ENCODE results near the gene DOCK9. TPM values are rescaled to one million over a fixed set of nuclear protein-coding genes. Genes with fewer than 3 reads are reported as not detected.

Gene DOCK9
- total RNA-seq, 2 experiments from 2014 or later, result 92.4 to 100 TPM

GRCh38 chr13:98839856-98840769 is 137.8 kb downstream of the DOCK9 start:
- peaks cover 14% of the 10 kb centered on the region for H3K36me3 Mint-ChIP-seq (ENCODE audit: low read depth)
- H3K27me3 Mint-ChIP-seq (ENCODE audit: low read depth), result no peaks in the 10 kb centered on the region
- DNase-seq (peak; percentile 53), ATAC-seq (peak; percentile 89)
- no peak overlapping the region for H3K27ac Mint-ChIP-seq
- H3K9me3 Mint-ChIP-seq (ENCODE audit: insufficient read depth), result no peaks in the 10 kb centered on the region
- CTCF ChIA-PET, result interaction anchor here (0.8 to 4.8 kb wide), 19 partner anchors 7 to 426 kb away, joined by 3 to 34 read pairs (median 4); no protein-coding TSS in a partner anchor
- POLR2A ChIA-PET, result no interaction called here
- no peak overlapping the region for H3K4me3 Mint-ChIP-seq
- H3K4me1 Mint-ChIP-seq (ENCODE audit: low read depth), result no peaks in the 10 kb centered on the region

- Mint-ChIP-seq H3K27me3 (ENCODE audit: low read depth) (no peaks in the 10 kb centered on the region), H3K27ac (no peak overlapping the region), H3K9me3 (ENCODE audit: insufficient read depth) (no peaks in the 10 kb centered on the region), H3K36me3 (ENCODE audit: low read depth) (peaks cover 10% of the 10 kb centered on the region), H3K4me1 (ENCODE audit: low read depth) (no peaks in the 10 kb centered on the region), H3K4me3 (no peak overlapping the region)
- DNase-seq (no peak), ATAC-seq (no peak)
- ChIA-PET CTCF (interaction anchor here (1.0 to 4.8 kb wide), 5 partner anchors 8 to 156 kb away, joined by 3 to 34 read pairs (median 4); no protein-coding TSS in a partner anchor), POLR2A (no interaction called here)
These were observed 139.1 kb downstream of the DOCK9 start for GRCh38 chr13:98838776-98839175.

GRCh38 chr13:98837896-98838295 is 140.0 kb downstream of the DOCK9 start:
- Mint-ChIP-seq H3K4me1 (ENCODE audit: low read depth) (no peaks in the 10 kb centered on the region), H3K9me3 (ENCODE audit: insufficient read depth) (no peaks in the 10 kb centered on the region), H3K27me3 (ENCODE audit: low read depth) (no peaks in the 10 kb centered on the region), H3K27ac (no peak overlapping the region), H3K4me3 (no peak overlapping the region), H3K36me3 (ENCODE audit: low read depth) (peaks cover 11% of the 10 kb centered on the region)
- ChIA-PET POLR2A (no interaction called here), CTCF (interaction anchor here (1.0 to 4.8 kb wide), 3 partner anchors 8 to 14 kb away, joined by 3 to 34 read pairs (median 4); no protein-coding TSS in a partner anchor)
- ATAC-seq, result no peak
- DNase-seq, result no peak

GRCh38 chr13:98835156-98835555 is 142.7 kb downstream of the DOCK9 start:
- ATAC-seq (no peak), DNase-seq (no peak)
- CTCF ChIA-PET, result interaction anchor here (1.3 to 4.6 kb wide), 2 partner anchors 7 to 11 kb away, joined by 3 to 26 read pairs; no protein-coding TSS in a partner anchor
- Mint-ChIP-seq H3K36me3 (ENCODE audit: low read depth) (peaks cover 21% of the 10 kb centered on the region), H3K4me3 (no peak overlapping the region), H3K9me3 (ENCODE audit: insufficient read depth) (no peaks in the 10 kb centered on the region), H3K4me1 (ENCODE audit: low read depth) (no peaks in the 10 kb centered on the region), H3K27ac (no peak overlapping the region), H3K27me3 (ENCODE audit: low read depth) (no peaks in the 10 kb centered on the region)
- POLR2A ChIA-PET, result no interaction called here

GRCh38 chr13:98834254-98834960 is 143.5 kb downstream of the DOCK9 start:
- Mint-ChIP-seq H3K9me3 (ENCODE audit: insufficient read depth) (no peaks in the 10 kb centered on the region), H3K36me3 (ENCODE audit: low read depth) (peaks cover 27% of the 10 kb centered on the region), H3K4me3 (no peak overlapping the region), H3K27ac (no peak overlapping the region), H3K27me3 (ENCODE audit: low read depth) (no peaks in the 10 kb centered on the region), H3K4me1 (ENCODE audit: low read depth) (no peaks in the 10 kb centered on the region)
- no peak for ATAC-seq
- no peak for DNase-seq
- POLR2A ChIA-PET, result no interaction called here
- CTCF ChIA-PET, result interaction anchor here (1.3 to 4.6 kb wide), 2 partner anchors 8 to 11 kb away, joined by 3 to 26 read pairs; no protein-coding TSS in a partner anchor

GRCh38 chr13:98831236-98831635 is 146.6 kb downstream of the DOCK9 start:
- no peaks in the 10 kb centered on the region for H3K27me3 Mint-ChIP-seq (ENCODE audit: low read depth)
- peaks cover 12% of the 10 kb centered on the region for H3K4me1 Mint-ChIP-seq (ENCODE audit: low read depth)
- ChIA-PET CTCF (interaction anchor here (4.6 kb wide), 1 partner anchor 11 kb away, joined by 26 read pairs; no protein-coding TSS in a partner anchor), POLR2A (no interaction called here)
- DNase-seq, result no peak
- H3K4me3 Mint-ChIP-seq, result no peak overlapping the region
- H3K27ac Mint-ChIP-seq, result no peak overlapping the region
- H3K36me3 Mint-ChIP-seq (ENCODE audit: low read depth), result peaks cover 49% of the 10 kb centered on the region
- H3K9me3 Mint-ChIP-seq (ENCODE audit: insufficient read depth), result no peaks in the 10 kb centered on the region
- no peak for ATAC-seq

- Mint-ChIP-seq H3K27me3 (ENCODE audit: low read depth) (no peaks in the 10 kb centered on the region), H3K4me3 (no peak overlapping the region), H3K4me1 (ENCODE audit: low read depth) (peaks cover 26% of the 10 kb centered on the region), H3K9me3 (ENCODE audit: insufficient read depth) (no peaks in the 10 kb centered on the region), H3K27ac (no peak overlapping the region), H3K36me3 (ENCODE audit: low read depth) (peaks cover 60% of the 10 kb centered on the region)
- CTCF ChIA-PET, result interaction anchor here (1.4 to 2.5 kb wide), 2 partner anchors 9 to 11 kb away, joined by 4 to 13 read pairs; no protein-coding TSS in a partner anchor
- DNase-seq, result no peak
- no peak for ATAC-seq
- POLR2A ChIA-PET, result no interaction called here
These were observed 148.3 kb downstream of the DOCK9 start for GRCh38 chr13:98829541-98829940.

GRCh38 chr13:98828614-98829013 is 149.2 kb downstream of the DOCK9 start:
- Mint-ChIP-seq H3K4me3 (no peak overlapping the region), H3K27ac (no peak overlapping the region), H3K9me3 (ENCODE audit: insufficient read depth) (no peaks in the 10 kb centered on the region), H3K36me3 (ENCODE audit: low read depth) (peaks cover 69% of the 10 kb centered on the region), H3K4me1 (ENCODE audit: low read depth) (peaks cover 26% of the 10 kb centered on the region), H3K27me3 (ENCODE audit: low read depth) (no peaks in the 10 kb centered on the region)
- ChIA-PET CTCF (interaction anchor here (1.4 to 2.5 kb wide), 3 partner anchors 10 to 15 kb away, joined by 4 to 13 read pairs (median 9); no protein-coding TSS in a partner anchor), POLR2A (no interaction called here)
- DNase-seq (no peak), ATAC-seq (no peak)

GRCh38 chr13:98827449-98827848 is 150.4 kb downstream of the DOCK9 start:
- Mint-ChIP-seq H3K36me3 (ENCODE audit: low read depth) (peaks cover 70% of the 10 kb centered on the region), H3K27me3 (ENCODE audit: low read depth) (no peaks in the 10 kb centered on the region), H3K9me3 (ENCODE audit: insufficient read depth) (no peaks in the 10 kb centered on the region), H3K4me1 (ENCODE audit: low read depth) (peaks cover 26% of the 10 kb centered on the region), H3K27ac (no peak overlapping the region), H3K4me3 (no peak overlapping the region)
- CTCF ChIA-PET, result interaction anchor here (1.8 to 2.5 kb wide), 2 partner anchors 13 to 16 kb away, joined by 9 to 13 read pairs; no protein-coding TSS in a partner anchor
- POLR2A ChIA-PET, result no interaction called here
- no peak for ATAC-seq
- DNase-seq, result no peak

GRCh38 chr13:98826146-98826545 is 151.7 kb downstream of the DOCK9 start:
- H3K4me1 Mint-ChIP-seq (ENCODE audit: low read depth), result peaks cover 28% of the 10 kb centered on the region
- ATAC-seq, result no peak
- H3K9me3 Mint-ChIP-seq (ENCODE audit: insufficient read depth), result no peaks in the 10 kb centered on the region
- POLR2A ChIA-PET, result no interaction called here
- CTCF ChIA-PET, result interaction anchor here (0.8 to 1.4 kb wide), 2 partner anchors 14 to 17 kb away, joined by 3 to 6 read pairs; no protein-coding TSS in a partner anchor
- H3K4me3 Mint-ChIP-seq, result no peak overlapping the region
- no peak for DNase-seq
- no peaks in the 10 kb centered on the region for H3K27me3 Mint-ChIP-seq (ENCODE audit: low read depth)
- H3K36me3 Mint-ChIP-seq (ENCODE audit: low read depth), result peaks cover 74% of the 10 kb centered on the region
- H3K27ac Mint-ChIP-seq, result no peak overlapping the region

GRCh38 chr13:98825659-98826058 is 152.2 kb downstream of the DOCK9 start:
- H3K27ac Mint-ChIP-seq, result peak overlapping the region; percentile 62
- H3K4me3 Mint-ChIP-seq, result no peak overlapping the region
- peaks cover 28% of the 10 kb centered on the region for H3K4me1 Mint-ChIP-seq (ENCODE audit: low read depth)
- peaks cover 71% of the 10 kb centered on the region for H3K36me3 Mint-ChIP-seq (ENCODE audit: low read depth)
- CTCF ChIA-PET, result interaction anchor here (0.8 to 1.6 kb wide), 3 partner anchors 14 to 17 kb away, joined by 3 to 6 read pairs (median 4); no protein-coding TSS in a partner anchor
- ATAC-seq (no peak), DNase-seq (no peak)
- H3K9me3 Mint-ChIP-seq (ENCODE audit: insufficient read depth), result no peaks in the 10 kb centered on the region
- no peaks in the 10 kb centered on the region for H3K27me3 Mint-ChIP-seq (ENCODE audit: low read depth)
- POLR2A ChIA-PET, result no interaction called here

Data from activated CD8-positive, alpha-beta T cell treated with anti-CD3 and anti-CD28 coated beads, Interleukin-2, amount 10 ng/mL, durations not matched to agents 7 days and 5 days (primary cell).